Measurements from ENCODE around the gene NOL4L. TPM values are rescaled to one million over a fixed set of nuclear protein-coding genes. Genes with fewer than 3 reads are reported as not detected.

NOL4L gene
- total RNA-seq, 1 experiment from 2014 or later, result 17.8 TPM

- no peak for DNase-seq (ENCODE audit: low spot score)
Observed at GRCh38 chr20:32613192-32614053, 28.3 kb upstream of the NOL4L start.

GRCh38 chr20:32612351-32613191 is 27.4 kb upstream of the NOL4L start:
- no peak for DNase-seq (ENCODE audit: low spot score)

- DNase-seq (ENCODE audit: low spot score), result no peak
Observed at GRCh38 chr20:32611868-32612267, 26.7 kb upstream of the NOL4L start.

- DNase-seq (ENCODE audit: low spot score), result no peak
Observed at GRCh38 chr20:32611286-32611685, 26.2 kb upstream of the NOL4L start.

GRCh38 chr20:32610472-32611218 is 25.5 kb upstream of the NOL4L start:
- no peak for DNase-seq (ENCODE audit: low spot score)

GRCh38 chr20:32609993-32610392 is 24.9 kb upstream of the NOL4L start:
- no peak for DNase-seq (ENCODE audit: low spot score)

- no peak for DNase-seq (ENCODE audit: low spot score)
Observed at GRCh38 chr20:32609111-32609773, 24.1 kb upstream of the NOL4L start.

- no peak for DNase-seq (ENCODE audit: low spot score)
Observed at GRCh38 chr20:32608664-32609015, 23.5 kb upstream of the NOL4L start.

GRCh38 chr20:32607727-32608663 is 22.9 kb upstream of the NOL4L start:
- DNase-seq (ENCODE audit: low spot score), result no peak

GRCh38 chr20:32607324-32607723 is 22.2 kb upstream of the NOL4L start:
- no peak for DNase-seq (ENCODE audit: low spot score)

- DNase-seq (ENCODE audit: low spot score), result no peak
Observed at GRCh38 chr20:32606790-32607189, 21.7 kb upstream of the NOL4L start.

GRCh38 chr20:32606107-32606506 is 21.0 kb upstream of the NOL4L start:
- no peak for DNase-seq (ENCODE audit: low spot score)

GRCh38 chr20:32605167-32605656 is 20.1 kb upstream of the NOL4L start:
- no peak for DNase-seq (ENCODE audit: low spot score)

- no peak for DNase-seq (ENCODE audit: low spot score)
Observed at GRCh38 chr20:32603046-32603726, 18.1 kb upstream of the NOL4L start.

- no peak for DNase-seq (ENCODE audit: low spot score)
Observed at GRCh38 chr20:32602273-32602672, 17.1 kb upstream of the NOL4L start.

GRCh38 chr20:32600681-32601237 is 15.6 kb upstream of the NOL4L start:
- DNase-seq (ENCODE audit: low spot score), result no peak

GRCh38 chr20:32599783-32600340 is 14.7 kb upstream of the NOL4L start:
- DNase-seq (ENCODE audit: low spot score), result no peak

- no peak for DNase-seq (ENCODE audit: low spot score)
Observed at GRCh38 chr20:32598606-32599005, 13.5 kb upstream of the NOL4L start.

GRCh38 chr20:32597714-32598113 is 12.6 kb upstream of the NOL4L start:
- DNase-seq (ENCODE audit: low spot score), result no peak
